HepG2 (cell line): ENCODE measurements around the gene MNT. TPM values are rescaled to one million over a fixed set of nuclear protein-coding genes. Genes with fewer than 3 reads are reported as not detected.

ENCODE experiments used
- ARNTL ChIP-seq: sonication (generic); formaldehyde crosslinking; IDR thresholded peaks from 2 replicates; pipeline ENCODE4 v1.4.0; 2020; ENCODE audit warnings: mild to moderate bottlenecking, missing genetic modification reagents
- BCL6 ChIP-seq: IDR thresholded peaks from 2 replicates; pipeline ENCODE4 v1.6.1; 2016; ENCODE audit warnings: missing genetic modification reagents, missing compliant biosample characterization
- CTCF ChIP-seq: sonication (generic); formaldehyde crosslinking; IDR thresholded peaks from 2 replicates; pipeline ENCODE4 v1.5.0; 2020; ENCODE audit warnings: mild to moderate bottlenecking, missing genetic modification reagents, moderate library complexity
- GATAD2A ChIP-seq: IDR thresholded peaks from 2 replicates; pipeline ENCODE4 v1.6.1; 2016
- HES4 ChIP-seq: sonication (generic); formaldehyde crosslinking; IDR thresholded peaks from 2 replicates; pipeline ENCODE4 v1.9.0; 2021; ENCODE audit warnings: mild to moderate bottlenecking, missing genetic modification reagents, borderline replicate concordance
- KMT2A ChIP-seq: sonication (generic); formaldehyde crosslinking; IDR thresholded peaks from 2 replicates; pipeline ENCODE4 v1.4.0; 2020; ENCODE audit warnings: missing genetic modification reagents
- RFX1 ChIP-seq: fragments of 450-650 bp; IDR thresholded peaks from 2 replicates; pipeline ENCODE4 v1.6.1; 2017
- SALL1 ChIP-seq: sonication (generic); formaldehyde crosslinking; IDR thresholded peaks from 2 replicates; pipeline ENCODE4 v1.8.0; 2022; ENCODE audit warnings: mild to moderate bottlenecking, missing genetic modification reagents
- TOE1 ChIP-seq: sonication (generic); formaldehyde crosslinking; IDR thresholded peaks from 2 replicates; pipeline ENCODE4 v1.4.0; 2020; ENCODE audit warnings: mild to moderate bottlenecking, missing genetic modification reagents
- ZBTB37 ChIP-seq: sonication (generic); formaldehyde crosslinking; IDR thresholded peaks from 2 replicates; pipeline ENCODE4 v1.4.0; 2020; ENCODE audit warnings: mild to moderate bottlenecking, missing genetic modification reagents
- ZNF407 ChIP-seq: sonication (generic); formaldehyde crosslinking; IDR thresholded peaks from one replicate; pipeline ENCODE4 v1.5.1; 2020; ENCODE audit warnings: mild to moderate bottlenecking, missing genetic modification reagents; ENCODE audit errors: not compliant biosample characterization
- ZNF501 ChIP-seq: sonication (generic); formaldehyde crosslinking; IDR thresholded peaks from 2 replicates; pipeline ENCODE4 v1.5.1; 2020; ENCODE audit warnings: mild to moderate bottlenecking, moderate library complexity, missing genetic modification reagents
- ZNF574 ChIP-seq: sonication (generic); formaldehyde crosslinking; IDR thresholded peaks from 2 replicates; pipeline ENCODE4 v1.4.0; 2020; ENCODE audit warnings: missing genetic modification reagents
- ZNF768 ChIP-seq: sonication (generic); formaldehyde crosslinking; IDR thresholded peaks from 2 replicates; pipeline ENCODE4 v1.4.0; 2020; ENCODE audit warnings: missing genetic modification reagents
- ZSCAN29 ChIP-seq: sonication (generic); formaldehyde crosslinking; conservative IDR thresholded peaks from 2 replicates; pipeline ENCODE4 v1.4.0; 2020; ENCODE audit warnings: mild to moderate bottlenecking, missing genetic modification reagents
- polyA plus RNA-seq, 8 experiments: library from polyadenylated mRNA; depleted of rRNA in 3 of 8; stranded (reverse) in 7 of 8; unstranded in 1 of 8; fragments of >200 nt; fragmentation: Illumina TruSeq in 4 of 8; extraction: Trizol in 4 of 8; gene quantifications; 2 replicates each; pipeline versions ENCODE4 v1.2.1 to v1.2.3, GENCODE V29; 2011 to 2016; ENCODE audit warnings: low read depth in 4 of 8, missing spikeins in 1 of 8, mixed read lengths in 1 of 8; ENCODE audit not compliant: insufficient read depth in 1 of 8
- total RNA-seq, 5 experiments: library from RNA; depleted of rRNA; stranded (reverse); fragments of >200 nt; fragmentation: Illumina TruSeq; extraction: Trizol; gene quantifications; 2 replicates each; pipeline ENCODE4 v1.2.3, GENCODE V29; 2016; ENCODE audit warnings: low read depth in 1 of 5

Gene MNT
- total and polyA plus RNA-seq, 2 of the 13 experiments (the other 11 are each of a cell fraction or from before 2014, with no cell fraction given): 2.1 to 3.5 TPM

- 0 out of 2 replicates have a peak, but pooled peaks have one; percentile 23 for TF ChIP-seq ZNF574 (CRISPR knock-in tag)
- TF ChIP-seq ZBTB37 (CRISPR knock-in tag): 0 out of 2 replicates have a peak, but pooled peaks have one; percentile 48
- peak; percentile 41; the same call in 1 of the 2 replicates for TF ChIP-seq KMT2A (CRISPR knock-in tag)
- TF ChIP-seq GATAD2A: 0 out of 2 replicates have a peak, but pooled peaks have one; percentile 43
- TF ChIP-seq ZSCAN29 (CRISPR knock-in tag): no peak
- TF ChIP-seq ZNF407 (CRISPR knock-in tag): no peak
- no peak for TF ChIP-seq TOE1 (CRISPR knock-in tag)
- no peak for TF ChIP-seq HES4 (CRISPR knock-in tag)
- peak; percentile 57 for TF ChIP-seq ZNF501
- peak; percentile 16; the same call in 1 of the 2 replicates for TF ChIP-seq CTCF (CRISPR knock-in tag)
- peak; percentile 51 for TF ChIP-seq SALL1 (CRISPR knock-in tag)
- TF ChIP-seq RFX1: peak; percentile 42; the same call in 1 of the 2 replicates
- no peak for TF ChIP-seq BCL6 (CRISPR knock-in tag)
- no peak for TF ChIP-seq ARNTL (CRISPR knock-in tag)
- TF ChIP-seq ZNF768 (CRISPR knock-in tag): no peak
These were observed 52.8 kb downstream of the MNT start (continued) for GRCh38 chr17:2347805-2348685.
